HCT116 (cell line): ENCODE data around the gene PPP2R5D. TPM values are rescaled to one million over a fixed set of nuclear protein-coding genes. Genes with fewer than 3 reads are reported as not detected.

ENCODE experiments used
- ATAC-seq: fragments of 200-7000 bp; cut with Tn5 transposase; 2 replicates; pipeline ENCODE4 v1.9.1; 2020; ENCODE audit warnings: mild to moderate bottlenecking, moderate library complexity
- BruUV-seq: library from RNA; stranded (reverse); fragments of 400-500 nt; replicated peaks from 2 replicates; lab custom pipeline; 2021; lab: Mats Ljungman, UMichigan
- CTCF ChIA-PET: fragments of 300-600 bp; sonication (Branson Sonifier 250); formaldehyde crosslinking; loops from one replicate; lab custom pipeline; 2021; ENCODE audit warnings: antibody characterized with exemption; lab: Charles Lee
- POLR2A ChIA-PET: fragments of 300-600, 350-600 bp; sonication (Branson Sonifier 250); formaldehyde crosslinking; loops from one replicate; lab custom pipeline; 2021; ENCODE audit warnings: antibody characterized with exemption; lab: Charles Lee
- RAD21 ChIA-PET, 2 experiments: fragments of 300-600 bp; sonication (Branson Sonifier 250); formaldehyde crosslinking; loops; one replicate each; lab custom pipeline; 2023; ENCODE audit warnings: low total read pairs in 2 of 2; ENCODE audit not compliant: uncharacterized antibody in 2 of 2, unreplicated experiment in 2 of 2, low non-redundant PET in 1 of 2; lab: Charles Lee
- DNase-seq: peaks from one replicate; pipeline ENCODE4 v3.0.0-alpha.2; 2010; ENCODE audit warnings: low read depth, low spot score
- H2AFZ ChIP-seq: fragments of 200-600 bp; shearing (Covaris generic), sonication (generic); 2 replicates; pipeline ENCODE4 v1.6.1; 2017; ENCODE audit warnings: low read depth, mixed run types, mixed read lengths, antibody characterized with exemption, low read length; ENCODE audit not compliant: poor library complexity, severe bottlenecking
- H3K27ac ChIP-seq: 2 replicates; pipeline ENCODE4 v1.5.1; 2012; ENCODE audit warnings: low read depth, low read length
- H3K27me3 ChIP-seq: fragments of 200-600 bp; sonication (generic); 2 replicates; pipeline ENCODE4 v1.6.1; 2016; ENCODE audit warnings: mixed run types, low read length, mixed read lengths; ENCODE audit not compliant: insufficient read depth
- H3K36me3 ChIP-seq, 2 experiments: fragments of 200-500 bp in 1 of 2; fragments of 200-600 bp in 1 of 2; sonication (Bioruptor generic) in 1 of 2; sonication (generic) in 1 of 2; 2 replicates each; pipeline versions ENCODE4 v1.5.1 to v1.6.1; 2014 to 2016; ENCODE audit warnings: low read length in 2 of 2, inconsistent platforms in 1 of 2, mixed read lengths in 1 of 2, mixed run types in 1 of 2; ENCODE audit not compliant: insufficient read depth in 2 of 2, control insufficient read depth in 1 of 2
- H3K4me1 ChIP-seq, 2 experiments: fragments of 200-600 bp in 1 of 2; sonication (generic) in 1 of 2; 2 replicates each; pipeline versions ENCODE4 v1.5.1 to v1.6.1; 2012 to 2017; ENCODE audit warnings: low read length in 2 of 2, inconsistent platforms in 1 of 2, mild to moderate bottlenecking in 1 of 2, mixed read lengths in 1 of 2, mixed run types in 1 of 2, moderate library complexity in 1 of 2; ENCODE audit not compliant: insufficient read depth in 2 of 2, control insufficient read depth in 1 of 2
- H3K4me2 ChIP-seq: fragments of 200-600 bp; sonication (generic); 2 replicates; pipeline ENCODE4 v1.6.1; 2017; ENCODE audit warnings: mixed run types, low read length, mixed read lengths
- H3K4me3 ChIP-seq, 2 experiments: fragments of 200-600 bp in 1 of 2; sonication (generic) in 1 of 2; replicated peaks in 1 of 2; 2 replicates each; pipeline ENCODE4 v1.5.1; 2011 to 2016; ENCODE audit warnings: low read length in 2 of 2, control low read depth in 1 of 2, low read depth in 1 of 2, mild to moderate bottlenecking in 1 of 2, mixed read lengths in 1 of 2, mixed run types in 1 of 2
- H3K79me2 ChIP-seq: fragments of 200-600 bp; sonication (generic); 2 replicates; pipeline ENCODE4 v1.6.1; 2017; ENCODE audit warnings: mild to moderate bottlenecking, mixed run types, low read length, moderate library complexity, mixed read lengths; ENCODE audit not compliant: insufficient read depth
- H3K9ac ChIP-seq: fragments of 200-600 bp; sonication (generic); 2 replicates; pipeline ENCODE4 v1.6.1; 2016; ENCODE audit warnings: low read length, mixed read lengths
- H3K9me2 ChIP-seq: fragments of 200-600 bp; sonication (generic), shearing (Covaris generic); 2 replicates; pipeline ENCODE4 v1.6.1; 2017; ENCODE audit warnings: mixed run types, mild to moderate bottlenecking, moderate library complexity; ENCODE audit not compliant: insufficient read depth
- H3K9me3 ChIP-seq, 2 experiments: fragments of 200-500 bp in 1 of 2; fragments of 200-600 bp in 1 of 2; sonication (Bioruptor generic) in 1 of 2; sonication (generic) in 1 of 2; 2 replicates each; pipeline ENCODE4 v1.6.1; 2014 to 2017; ENCODE audit warnings: low read length in 2 of 2, mixed read lengths in 2 of 2, inconsistent platforms in 1 of 2, low read depth in 1 of 2, mild to moderate bottlenecking in 1 of 2, mixed run types in 1 of 2, moderate library complexity in 1 of 2; ENCODE audit not compliant: control insufficient read depth in 1 of 2, insufficient read depth in 1 of 2
- H4K20me1 ChIP-seq: fragments of 200-600 bp; sonication (generic), shearing (Covaris generic); 2 replicates; pipeline ENCODE4 v1.6.1; 2017; ENCODE audit warnings: mixed run types, mild to moderate bottlenecking, moderate library complexity; ENCODE audit not compliant: insufficient read depth
- CTCF ChIP-seq, 3 experiments: fragments of 200-600 bp in 1 of 3; sonication (generic) in 1 of 3; IDR thresholded peaks in 2 of 3; conservative IDR thresholded peaks in 1 of 3; 2 replicates each; pipeline ENCODE4 v1.5.1; 2012 to 2017; ENCODE audit warnings: low read depth in 2 of 3, low read length in 2 of 3, antibody characterized with exemption in 1 of 3, borderline replicate concordance in 1 of 3, control low read depth in 1 of 3, mild to moderate bottlenecking in 1 of 3, mixed read lengths in 1 of 3, mixed run types in 1 of 3, moderate library complexity in 1 of 3; ENCODE audit not compliant: insufficient read depth in 1 of 3
- EZH2 ChIP-seq: fragments of 200-600 bp; sonication (generic); IDR thresholded peaks from 2 replicates; pipeline ENCODE4 v1.6.1; 2017; ENCODE audit warnings: antibody characterized with exemption, mixed run types
- JUND ChIP-seq: IDR thresholded peaks from 2 replicates; pipeline ENCODE4 v1.6.1; 2012
- POLR2AphosphoS5 ChIP-seq: IDR thresholded peaks from 2 replicates; pipeline ENCODE4 v1.6.1; 2011; ENCODE audit warnings: mild to moderate bottlenecking, low read depth, low read length, moderate library complexity
- RAD21 ChIP-seq: IDR thresholded peaks from 2 replicates; pipeline ENCODE4 v1.6.1; 2012; ENCODE audit warnings: low read depth, mild to moderate bottlenecking
- SP1 ChIP-seq: IDR thresholded peaks from 2 replicates; pipeline ENCODE4 v1.6.1; 2012; ENCODE audit warnings: low read depth
- TCF7L2 ChIP-seq: IDR thresholded peaks from 2 replicates; pipeline ENCODE4 v1.7.0; 2011; ENCODE audit warnings: borderline replicate concordance, inconsistent platforms; ENCODE audit not compliant: insufficient read depth, insufficient read length; ENCODE audit errors: extremely low read depth
- ZFX ChIP-seq: fragments of 450-650 bp; IDR thresholded peaks from 2 replicates; pipeline ENCODE4 v1.6.1; 2017
- ZNF274 ChIP-seq: fragments of 200-500 bp; sonication (Bioruptor generic); IDR thresholded peaks from 2 replicates; pipeline ENCODE4 v1.6.1; 2014; ENCODE audit warnings: mild to moderate bottlenecking, low read depth, low read length, inconsistent platforms
- intact Hi-C: fragments of 100-400 bp; cut with micrococcal nuclease; formaldehyde crosslinking; loops from 2 replicates; pipeline ENCODE4 v1.10.0; 2022
- total RNA-seq: library from RNA; stranded (reverse); gene quantifications from one replicate; pipeline ENCODE4 v1.2.1, GENCODE V29; 2021; ENCODE audit not compliant: unreplicated experiment

The PPP2R5D gene
- total RNA-seq, 1 experiment from 2014 or later: 49.6 TPM

- Histone ChIP-seq H4K20me1 (no peaks in the 10 kb centered on the region), H3K27me3 (no peaks in the 10 kb centered on the region), H2AFZ (no peak overlapping the region), H3K36me3 (peaks cover 0 to 3% of the 10 kb centered on the region in 2 experiments; a peak in 2 of 4 replicates), H3K9me2 (no peaks in the 10 kb centered on the region), H3K27ac (no peak overlapping the region), H3K79me2 (no peaks in the 10 kb centered on the region), H3K9me3 (no peaks in the 10 kb centered on the region), H3K9ac (no peak overlapping the region), H3K4me2 (no peak overlapping the region), H3K4me1 (peaks cover 10 to 17% of the 10 kb centered on the region in 2 experiments), H3K4me3 (no peak overlapping the region)
- ChIA-PET RAD21 (no interaction called here), CTCF (interaction anchor here (2.1 kb wide), 1 partner anchor 179 kb away, joined by 9 read pairs; no protein-coding TSS in a partner anchor), POLR2A (interaction anchor here (0.6 kb wide), 1 partner anchor 20 kb away, joined by 3 read pairs; the partner anchor contains the start of gene PPP2R5D)
- TSS peak; percentile 28 for BruUV-seq
- TF ChIP-seq RAD21 (peak; percentile 75), CTCF (IDR thresholded peaks at IDR 0.05 in 2 of 3, conservative IDR thresholded peaks at IDR 0.05 in 1 of 3; ENCODE audit: borderline replicate concordance in 1 of 3, insufficient read depth in 1 of 3, low read depth in 2 of 3, low read length in 2 of 3) (peak; percentile 42 to 52 (median 47); a peak in 5 of 6 replicates), ZNF274 (no peak)
- ATAC-seq: peak; percentile 77
- intact Hi-C loops: loop anchor here (5.0 kb wide), 1 partner anchor 178 kb away; no protein-coding TSS in a partner anchor
- no peak for DNase-seq
Measured at GRCh38 chr6:42963855-42964605, 20.3 kb upstream of the PPP2R5D start.

- ATAC-seq (no peak), DNase-seq (no peak)
- Histone ChIP-seq H4K20me1 (no peaks in the 10 kb centered on the region), H3K27me3 (no peaks in the 10 kb centered on the region), H3K27ac (no peak overlapping the region), H3K9me3 (no peaks in the 10 kb centered on the region), H3K4me2 (no peak overlapping the region), H3K36me3 (peaks cover 0 to 3% of the 10 kb centered on the region in 2 experiments; a peak in 2 of 4 replicates), H2AFZ (no peak overlapping the region), H3K9me2 (no peaks in the 10 kb centered on the region), H3K79me2 (no peaks in the 10 kb centered on the region), H3K4me3 (no peak overlapping the region), H3K9ac (no peak overlapping the region), H3K4me1 (peaks cover 11 to 21% of the 10 kb centered on the region in 2 experiments)
- POLR2A ChIA-PET: no interaction called here
- intact Hi-C loops: no loop called here
- no TSS peak for BruUV-seq
- RAD21 ChIA-PET: no interaction called here
- TF ChIP-seq ZNF274: no peak
- no peak for TF ChIP-seq POLR2AphosphoS5
- TF ChIP-seq ZFX: no peak
- TF ChIP-seq SP1: no peak
- TF ChIP-seq EZH2: no peak
- TF ChIP-seq JUND: no peak
- no peak for TF ChIP-seq TCF7L2
- CTCF ChIA-PET: no interaction called here
Measured at GRCh38 chr6:42966571-42966970, 17.8 kb upstream of the PPP2R5D start.
